CMK (cell line): ENCODE measurements around the gene SUSD6.

Experiments
- DNase-seq: peaks from one replicate; pipeline ENCODE4 v3.0.0-alpha.2; 2010; ENCODE audit warnings: low read depth

The SUSD6 gene

DNA sequence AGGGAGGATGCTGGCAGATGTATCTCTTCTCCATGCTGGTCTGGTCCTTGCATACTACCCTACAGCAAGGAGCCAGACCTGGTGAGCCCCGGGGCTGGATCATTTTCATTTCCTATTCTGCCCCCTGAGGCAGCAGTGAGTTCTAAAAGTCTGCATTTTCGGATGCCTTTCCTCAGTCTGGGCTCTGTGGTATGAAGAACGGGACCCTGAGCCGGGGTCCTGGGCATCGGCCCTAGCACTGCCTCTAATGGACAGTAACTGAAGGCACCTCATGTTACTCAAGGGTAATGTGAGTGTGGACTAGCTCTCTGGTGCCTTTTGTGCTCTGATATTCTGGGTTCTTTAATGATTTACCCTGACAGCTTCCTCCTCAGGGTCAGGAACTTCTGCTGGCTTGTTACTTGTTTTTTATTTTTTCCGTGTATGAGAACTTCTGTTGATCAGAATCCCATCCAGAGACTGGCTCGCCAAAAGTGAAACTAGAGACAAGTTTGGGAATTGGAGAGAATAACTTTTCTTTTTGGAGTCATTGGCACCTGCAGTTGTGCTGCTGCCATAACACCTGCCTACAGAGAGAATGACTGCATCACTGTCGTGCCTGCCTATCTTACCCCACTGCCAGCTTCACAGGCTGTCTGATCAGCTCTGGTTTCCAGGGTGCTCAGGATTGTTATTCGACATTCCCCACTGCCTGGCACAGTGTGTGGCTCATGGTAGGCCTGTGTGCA lies 62.3 kb downstream of the SUSD6 start:
- DNase-seq = no peak

DNA sequence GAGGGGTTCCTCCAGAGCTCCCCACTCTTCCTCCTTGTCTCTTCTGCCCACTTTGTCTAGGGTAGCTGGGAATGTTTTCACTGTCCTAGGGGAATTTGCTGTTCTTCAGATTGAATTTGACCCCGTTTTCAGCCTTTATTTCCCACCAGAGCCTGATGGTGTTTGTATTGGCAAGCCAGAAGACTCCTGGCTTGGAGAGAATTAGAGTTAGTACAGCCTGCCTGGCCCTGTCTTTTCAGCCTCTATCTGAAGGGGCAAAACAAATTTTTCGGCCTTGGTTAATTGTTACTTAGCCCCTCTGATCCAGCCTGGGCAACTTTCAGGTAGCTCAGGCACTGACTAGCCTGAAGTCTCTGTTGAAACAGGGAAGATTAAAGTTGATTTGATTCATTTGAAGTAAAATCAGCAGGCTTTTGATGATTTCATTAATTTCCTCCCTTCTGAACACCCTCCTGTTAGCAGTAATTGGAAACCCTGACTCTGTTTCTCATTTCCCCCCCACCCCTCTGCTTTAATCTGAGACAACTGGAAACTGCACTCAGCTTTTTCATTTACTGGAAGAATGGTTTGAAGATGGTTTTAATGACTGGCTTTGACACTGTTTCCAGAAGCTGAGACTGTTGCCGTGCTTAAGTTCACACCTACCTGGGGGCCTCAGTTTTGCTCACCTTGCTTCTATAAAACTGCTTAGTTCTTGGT lies 63.3 kb downstream of the SUSD6 start:
- no peak for DNase-seq

DNA sequence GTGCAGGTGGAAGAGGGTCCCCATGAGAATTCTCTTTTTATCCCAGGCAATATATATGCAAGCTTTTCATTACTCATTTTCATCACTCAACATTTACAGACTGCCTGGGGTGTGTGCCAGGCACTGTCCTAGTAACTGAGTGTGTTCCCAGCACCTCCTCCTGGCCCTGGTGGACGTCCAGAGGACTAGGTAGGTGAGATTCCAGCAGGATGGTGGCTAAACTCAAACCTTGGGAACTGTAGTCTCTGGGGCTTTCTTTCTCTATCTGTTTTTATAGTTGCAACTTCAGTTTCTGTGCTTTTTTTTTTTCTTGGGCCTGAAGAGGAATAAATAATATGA lies 63.8 kb downstream of the SUSD6 start:
- no peak for DNase-seq

DNA sequence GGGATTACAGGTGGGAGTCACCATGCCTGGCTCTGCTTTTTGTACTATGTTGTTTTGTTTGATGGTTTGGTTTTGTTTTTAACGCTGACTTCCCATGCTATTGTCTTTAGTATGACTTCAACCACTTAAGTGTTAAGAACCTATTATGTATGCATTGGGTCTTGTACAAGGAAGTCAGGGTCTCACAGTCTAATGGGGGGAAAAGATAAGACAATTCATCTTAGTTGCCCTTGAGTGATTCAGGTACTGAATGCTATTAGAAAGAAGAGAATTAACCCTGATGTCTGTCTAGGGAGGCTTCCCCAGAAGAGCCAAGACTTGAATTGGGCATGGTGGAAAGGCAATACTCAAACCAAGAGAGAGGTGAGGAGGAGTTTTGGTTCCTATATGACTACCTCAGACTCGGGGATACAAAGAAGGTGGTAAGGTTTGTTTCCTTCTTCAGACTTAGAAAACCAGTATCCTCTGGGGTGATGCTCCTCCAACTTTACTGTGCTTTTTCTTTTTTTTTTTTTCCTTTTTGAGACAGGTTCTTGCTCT lies 64.6 kb downstream of the SUSD6 start:
- no peak for DNase-seq

GRCh38 chr14:69676723-69677122 lies 65.3 kb downstream of the SUSD6 start:
- no peak for DNase-seq

DNA sequence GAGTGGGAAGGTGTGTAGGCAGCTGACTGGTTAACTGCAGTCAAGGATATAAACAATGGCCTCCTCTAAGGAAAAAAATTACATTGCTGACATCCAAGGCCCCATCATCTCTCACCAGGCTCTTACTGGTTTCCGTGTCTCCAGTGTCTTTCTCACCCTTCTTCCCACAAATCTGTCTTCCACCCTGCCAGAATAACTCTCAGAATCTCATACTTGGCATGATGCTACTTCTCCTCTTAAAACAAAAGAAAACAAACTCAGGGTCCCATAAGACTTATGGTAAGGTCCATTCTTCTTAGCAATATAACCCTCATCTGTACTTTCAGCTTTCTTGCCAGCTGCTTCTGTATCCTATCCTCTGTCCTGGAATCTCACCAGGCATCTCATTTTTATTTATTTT lies 68.9 kb downstream of the SUSD6 start:
- no peak for DNase-seq

DNA sequence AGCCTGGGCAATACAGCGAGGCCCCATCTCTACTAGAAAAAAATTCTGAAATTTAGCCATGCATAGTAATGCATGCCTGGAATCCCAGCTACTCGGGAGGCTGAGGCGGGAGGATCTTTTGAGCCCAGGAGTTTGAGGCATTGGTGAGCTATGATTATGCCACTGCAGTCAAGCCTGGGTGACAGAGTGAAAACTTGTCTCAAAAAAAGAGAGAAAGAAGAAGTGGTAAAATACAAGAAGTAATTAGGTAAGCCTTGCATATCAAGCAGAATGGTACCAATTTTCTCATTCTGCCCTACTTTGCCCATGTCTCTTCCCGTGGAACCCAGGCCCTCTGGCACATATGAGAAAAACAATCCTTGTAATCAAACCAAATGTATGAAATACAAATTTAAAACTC lies 70.7 kb downstream of the SUSD6 start:
- no peak for DNase-seq

GRCh38 chr14:69682621-69683263 lies 71.3 kb downstream of the SUSD6 start:
- no peak for DNase-seq

DNA sequence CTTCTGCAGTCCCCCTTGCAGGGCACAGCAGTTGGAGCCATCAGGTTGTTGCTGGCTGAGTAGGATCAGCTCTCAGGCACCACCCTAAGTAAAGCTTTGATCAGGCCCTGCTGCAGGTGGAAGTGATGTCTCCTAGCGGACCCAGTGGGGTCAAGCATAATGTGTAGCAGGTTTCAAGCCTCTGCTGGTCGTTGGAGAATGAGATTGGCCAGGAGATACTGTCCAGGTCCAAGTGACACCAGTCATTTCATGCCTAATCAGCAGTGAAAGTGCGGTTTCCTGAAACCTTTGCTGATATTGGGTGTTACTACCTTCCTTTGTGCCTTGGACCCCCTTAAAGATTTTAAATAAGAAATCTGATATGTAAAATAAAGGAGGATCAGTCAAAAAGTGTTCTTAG lies 72.6 kb downstream of the SUSD6 start:
- DNase-seq = no peak

DNA sequence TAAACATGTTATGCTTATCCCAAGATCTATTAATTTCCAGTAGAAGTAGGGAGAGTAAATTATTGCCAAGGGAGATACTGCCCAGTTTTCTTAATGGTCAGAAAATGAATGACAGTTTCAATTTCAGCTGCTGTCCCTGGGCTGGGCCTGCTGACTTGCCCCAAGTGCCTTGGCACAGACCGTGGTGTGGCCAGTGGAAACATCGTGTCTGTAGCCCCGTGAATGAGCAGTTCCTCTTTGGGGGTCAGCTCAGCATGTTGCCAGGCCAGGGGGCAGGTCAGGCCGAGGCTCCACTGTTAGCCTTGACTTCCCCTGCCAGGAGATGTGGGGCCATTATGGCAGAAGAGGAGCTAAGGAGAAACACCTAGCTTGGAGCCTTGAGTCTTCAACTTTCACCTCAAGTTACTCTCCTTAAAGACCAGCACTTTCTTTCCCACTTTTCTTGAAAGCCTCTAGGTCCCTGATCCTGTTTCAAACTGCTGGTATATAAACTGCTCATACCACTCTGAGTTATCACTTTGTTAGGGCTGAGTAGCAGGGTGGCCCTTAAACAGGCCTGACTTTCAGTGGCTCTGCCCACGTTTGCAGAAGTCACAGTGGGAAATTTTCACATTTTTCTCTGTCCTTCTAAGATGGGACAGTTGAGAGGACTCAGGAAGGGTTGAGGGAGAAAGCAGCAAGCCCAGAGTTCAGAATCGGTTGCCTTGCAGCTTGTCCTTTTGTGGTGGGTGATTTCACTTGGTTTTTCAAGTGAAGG lies 73.2 kb downstream of the SUSD6 start:
- DNase-seq = no peak

- DNase-seq = no peak
These were observed 73.8 kb downstream of the SUSD6 start for GRCh38 chr14:69685218-69685616.

DNA sequence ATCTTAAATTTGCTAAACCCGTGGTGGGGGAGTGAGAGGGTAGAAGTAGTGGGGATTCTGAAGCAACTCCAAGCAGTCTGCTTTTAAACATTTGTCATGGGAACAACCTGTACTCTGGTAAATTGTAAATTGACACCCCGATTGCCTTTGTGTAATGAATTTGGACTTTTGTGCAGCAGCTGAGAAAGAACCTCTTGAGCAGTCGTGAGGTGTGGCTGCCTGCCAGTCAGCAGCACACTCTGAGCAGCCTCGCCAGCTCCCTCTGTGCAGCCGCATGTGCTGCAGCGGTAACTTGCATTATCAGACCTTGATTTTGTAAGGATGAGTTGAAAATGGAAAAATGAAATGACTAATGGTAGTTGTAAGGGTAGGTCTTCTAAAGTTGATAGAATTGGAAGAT lies 74.3 kb downstream of the SUSD6 start:
- no peak for DNase-seq

DNA sequence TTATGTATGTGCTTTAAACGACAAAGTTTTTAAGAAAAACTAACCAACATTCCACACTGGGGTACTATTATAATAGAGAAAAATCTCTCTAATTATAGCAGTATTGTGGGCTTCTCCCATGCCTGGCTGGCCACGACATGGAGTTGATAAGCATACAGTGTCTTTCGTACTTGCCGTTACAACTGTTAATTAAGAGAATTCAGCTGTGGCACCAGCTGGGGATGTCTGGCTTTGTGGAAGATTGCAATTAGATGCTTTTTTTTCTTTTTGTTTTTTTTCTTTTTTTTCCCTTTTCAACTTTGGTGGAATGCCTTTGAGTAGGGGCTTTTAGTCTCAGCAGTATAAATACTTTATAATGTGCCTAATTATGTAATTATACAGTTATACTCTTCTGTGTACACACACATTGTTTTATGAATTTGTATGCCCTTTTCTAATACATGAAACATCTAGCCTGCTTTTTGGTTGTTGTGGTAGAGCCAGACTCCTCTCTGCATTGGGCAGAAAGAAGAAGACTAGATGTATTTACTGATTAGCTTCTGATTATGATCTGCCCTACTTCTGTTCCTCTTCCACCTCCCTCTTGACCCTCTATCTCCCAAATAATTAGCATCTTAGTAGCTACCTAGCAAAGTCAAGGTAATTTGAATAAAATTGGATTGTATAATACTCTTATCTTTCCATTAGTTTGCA lies 76.4 kb downstream of the SUSD6 start:
- DNase-seq = no peak

- no peak for DNase-seq
These were observed 76.9 kb downstream of the SUSD6 start for GRCh38 chr14:69688299-69688649.

- no peak for DNase-seq
These were observed 78.6 kb downstream of the SUSD6 start for GRCh38 chr14:69690042-69690441.

- DNase-seq = no peak
These were observed 81.2 kb downstream of the SUSD6 start for GRCh38 chr14:69692594-69692993.

DNA sequence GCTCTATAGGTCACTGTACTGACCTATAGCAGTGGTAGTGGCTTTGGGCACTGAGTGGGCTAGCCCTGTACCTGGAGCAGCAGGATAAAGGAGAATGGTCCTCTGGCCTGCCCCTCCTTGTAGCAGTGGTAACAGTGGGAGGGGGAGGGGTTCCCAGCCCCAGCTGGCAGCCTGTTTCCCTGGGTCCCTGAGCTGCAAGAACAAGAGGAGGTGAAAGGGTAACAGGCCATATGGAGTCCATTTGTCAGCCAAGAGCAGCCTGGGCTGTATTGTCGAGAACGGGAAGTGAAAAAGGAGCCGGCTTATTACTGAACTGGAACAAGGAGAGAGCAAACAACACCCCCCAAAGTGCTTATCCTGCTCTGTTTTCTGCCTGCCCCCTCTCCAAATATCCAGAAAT lies 81.7 kb downstream of the SUSD6 start:
- DNase-seq = no peak

GRCh38 chr14:69693801-69694729 lies 82.7 kb downstream of the SUSD6 start:
- DNase-seq = no peak

DNA sequence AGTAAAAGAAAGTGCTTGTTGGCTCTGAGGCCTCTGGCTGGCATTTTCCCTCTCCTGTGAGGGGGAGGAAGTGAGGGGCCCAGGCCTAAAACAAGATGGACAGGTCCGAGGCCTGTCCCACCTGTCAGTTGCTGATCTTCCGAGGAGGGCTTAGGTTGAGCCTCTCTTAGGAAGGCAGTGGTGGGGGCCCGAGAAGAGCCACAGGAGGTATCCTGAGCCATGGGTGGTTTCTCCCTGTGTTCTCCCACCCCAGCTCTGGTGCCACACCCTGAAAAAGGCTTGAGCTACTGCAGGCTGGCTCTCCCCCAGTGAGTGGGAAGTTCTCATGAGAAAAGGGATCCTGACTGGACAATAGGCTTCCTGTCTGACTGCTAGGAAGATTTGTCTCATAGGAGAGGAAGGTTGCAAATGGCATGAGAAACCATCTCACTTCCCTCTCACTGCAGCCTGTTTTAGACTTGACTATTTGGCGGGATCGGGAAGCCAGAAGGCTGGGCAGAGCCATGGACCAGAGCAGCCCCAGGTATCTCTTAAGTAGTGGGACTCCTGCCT lies 83.4 kb downstream of the SUSD6 start:
- DNase-seq = no peak
